Loucy (cell line): ENCODE results near the gene KLKB1.

Source experiments
- H2AFZ ChIP-seq: fragments of 200-600 bp; sonication (generic); 2 replicates; pipeline ENCODE4 v1.6.0; 2016; ENCODE audit warnings: antibody characterized with exemption, mild to moderate bottlenecking, low read length, moderate library complexity
- H3F3A ChIP-seq: fragments of 200-600 bp; 2 replicates; pipeline ENCODE4 v1.6.0; 2016; ENCODE audit warnings: antibody characterized with exemption, low read depth, mild to moderate bottlenecking
- H3K27me3 ChIP-seq: fragments of 200-600 bp; sonication (generic); 2 replicates; pipeline ENCODE4 v1.6.1; 2014; ENCODE audit warnings: low read length, mild to moderate bottlenecking; ENCODE audit not compliant: insufficient read depth, poor library complexity, severe bottlenecking
- H3K36me3 ChIP-seq: fragments of 200-600 bp; sonication (generic); 2 replicates; pipeline ENCODE4 v1.6.1; 2016; ENCODE audit warnings: low read length; ENCODE audit not compliant: insufficient read depth
- H3K4me1 ChIP-seq: fragments of 200-600 bp; sonication (generic); 2 replicates; pipeline ENCODE4 v1.5.1; 2014; ENCODE audit warnings: low read length, mild to moderate bottlenecking; ENCODE audit not compliant: insufficient read depth, poor library complexity, severe bottlenecking
- H3K4me2 ChIP-seq: fragments of 200-600 bp; sonication (generic); 2 replicates; pipeline ENCODE4 v1.6.0; 2014; ENCODE audit warnings: antibody characterized with exemption, low read length, low read depth, mild to moderate bottlenecking; ENCODE audit not compliant: poor library complexity, severe bottlenecking
- H3K4me3 ChIP-seq: fragments of 200-600 bp; sonication (generic); 2 replicates; pipeline ENCODE4 v1.5.1; 2014; ENCODE audit warnings: low read length, mild to moderate bottlenecking, mixed read lengths; ENCODE audit not compliant: poor library complexity, severe bottlenecking
- H3K79me2 ChIP-seq: fragments of 200-600 bp; sonication (generic); 2 replicates; pipeline ENCODE4 v1.6.1; 2014; ENCODE audit warnings: low read length; ENCODE audit not compliant: insufficient read depth
- H3K9ac ChIP-seq: fragments of 200-600 bp; sonication (generic); 2 replicates; pipeline ENCODE4 v1.6.0; 2014; ENCODE audit warnings: mild to moderate bottlenecking, low read depth, low read length, moderate library complexity; ENCODE audit not compliant: poor library complexity, severe bottlenecking
- H3K9me2 ChIP-seq: fragments of 200-600 bp; sonication (generic); replicated peaks from 2 replicates; pipeline ENCODE4 v1.6.1; 2016; ENCODE audit warnings: low read depth, low read length, mixed read lengths
- H3K9me3 ChIP-seq: fragments of 200-600 bp; sonication (generic); 2 replicates; pipeline ENCODE4 v1.6.1; 2014; ENCODE audit warnings: mild to moderate bottlenecking, antibody characterized with exemption, low read length, low read depth; ENCODE audit not compliant: insufficient read depth
- H4K20me1 ChIP-seq: fragments of 200-600 bp; sonication (generic); 2 replicates; pipeline ENCODE4 v1.6.0; 2014; ENCODE audit warnings: antibody characterized with exemption, low read length, mild to moderate bottlenecking; ENCODE audit not compliant: insufficient read depth, poor library complexity, severe bottlenecking
- CTCF ChIP-seq: fragments of 200-600 bp; sonication (generic); conservative IDR thresholded peaks from 2 replicates; pipeline ENCODE4 v1.5.1; 2014; ENCODE audit warnings: mild to moderate bottlenecking, antibody characterized with exemption, low read length
- EZH2phosphoT487 ChIP-seq: fragments of 200-600 bp; IDR thresholded peaks from 2 replicates; pipeline ENCODE4 v1.6.1; 2018; ENCODE audit warnings: antibody characterized with exemption, mild to moderate bottlenecking, moderate library complexity, borderline replicate concordance

Gene KLKB1

GRCh38 chr4:186248643-186249042 lies 21.3 kb downstream of the KLKB1 start:
- no peaks in the 10 kb centered on the region for H3K36me3 ChIP-seq
- no peak overlapping the region for H3K9ac ChIP-seq
- no peak overlapping the region for H3K4me3 ChIP-seq

GRCh38 chr4:186249785-186250754 lies 22.8 kb downstream of the KLKB1 start:
- no peaks in the 10 kb centered on the region for H3K9me3 ChIP-seq
- no peaks in the 10 kb centered on the region for H3K79me2 ChIP-seq
- H3K4me2 ChIP-seq: no peak overlapping the region
- H2AFZ ChIP-seq: no peak overlapping the region
- no peaks in the 10 kb centered on the region for H3K36me3 ChIP-seq
- TF ChIP-seq EZH2phosphoT487: no peak
- TF ChIP-seq CTCF: no peak
- H3K27me3 ChIP-seq: no peaks in the 10 kb centered on the region
- H3F3A ChIP-seq: no peaks in the 10 kb centered on the region
- H3K4me1 ChIP-seq: no peaks in the 10 kb centered on the region
- H4K20me1 ChIP-seq: no peaks in the 10 kb centered on the region
- H3K9me2 ChIP-seq: no peaks in the 10 kb centered on the region
- no peak overlapping the region for H3K4me3 ChIP-seq
- H3K9ac ChIP-seq: no peak overlapping the region

More at GRCh38 chr4:186248643-186249042, 21.3 kb downstream of the KLKB1 start:
- Histone ChIP-seq H3K9me3 (no peaks in the 10 kb centered on the region), H3K27me3 (no peaks in the 10 kb centered on the region), H3K4me2 (no peak overlapping the region), H2AFZ (no peak overlapping the region), H3K79me2 (no peaks in the 10 kb centered on the region), H4K20me1 (no peaks in the 10 kb centered on the region), H3K4me1 (no peaks in the 10 kb centered on the region), H3F3A (no peaks in the 10 kb centered on the region), H3K9me2 (no peaks in the 10 kb centered on the region)
- TF ChIP-seq CTCF (no peak), EZH2phosphoT487 (no peak)

GRCh38 chr4:186250760-186251159 lies 23.5 kb downstream of the KLKB1 start:
- Histone ChIP-seq H3K9me3 (no peaks in the 10 kb centered on the region), H3K4me1 (no peaks in the 10 kb centered on the region), H3K9ac (no peak overlapping the region), H3F3A (no peaks in the 10 kb centered on the region), H3K79me2 (no peaks in the 10 kb centered on the region), H3K27me3 (no peaks in the 10 kb centered on the region), H3K36me3 (no peaks in the 10 kb centered on the region), H2AFZ (no peak overlapping the region), H3K4me2 (no peak overlapping the region), H3K4me3 (no peak overlapping the region), H4K20me1 (no peaks in the 10 kb centered on the region), H3K9me2 (no peaks in the 10 kb centered on the region)
- no peak for TF ChIP-seq EZH2phosphoT487
- no peak for TF ChIP-seq CTCF
